GM21825 (cell line): ENCODE results near the gene KLHL26.
A peak's percentile ranks its signal among the peaks of the same experiment; 100 is the strongest.

Experiments used
- ATAC-seq: cut with Tn5 transposase; IDR thresholded peaks from one replicate; pipeline ENCODE4 v1.9.1; 2021; ENCODE audit warnings: mild to moderate bottlenecking, moderate library complexity; ENCODE audit not compliant: unreplicated experiment

Gene KLHL26

DNA sequence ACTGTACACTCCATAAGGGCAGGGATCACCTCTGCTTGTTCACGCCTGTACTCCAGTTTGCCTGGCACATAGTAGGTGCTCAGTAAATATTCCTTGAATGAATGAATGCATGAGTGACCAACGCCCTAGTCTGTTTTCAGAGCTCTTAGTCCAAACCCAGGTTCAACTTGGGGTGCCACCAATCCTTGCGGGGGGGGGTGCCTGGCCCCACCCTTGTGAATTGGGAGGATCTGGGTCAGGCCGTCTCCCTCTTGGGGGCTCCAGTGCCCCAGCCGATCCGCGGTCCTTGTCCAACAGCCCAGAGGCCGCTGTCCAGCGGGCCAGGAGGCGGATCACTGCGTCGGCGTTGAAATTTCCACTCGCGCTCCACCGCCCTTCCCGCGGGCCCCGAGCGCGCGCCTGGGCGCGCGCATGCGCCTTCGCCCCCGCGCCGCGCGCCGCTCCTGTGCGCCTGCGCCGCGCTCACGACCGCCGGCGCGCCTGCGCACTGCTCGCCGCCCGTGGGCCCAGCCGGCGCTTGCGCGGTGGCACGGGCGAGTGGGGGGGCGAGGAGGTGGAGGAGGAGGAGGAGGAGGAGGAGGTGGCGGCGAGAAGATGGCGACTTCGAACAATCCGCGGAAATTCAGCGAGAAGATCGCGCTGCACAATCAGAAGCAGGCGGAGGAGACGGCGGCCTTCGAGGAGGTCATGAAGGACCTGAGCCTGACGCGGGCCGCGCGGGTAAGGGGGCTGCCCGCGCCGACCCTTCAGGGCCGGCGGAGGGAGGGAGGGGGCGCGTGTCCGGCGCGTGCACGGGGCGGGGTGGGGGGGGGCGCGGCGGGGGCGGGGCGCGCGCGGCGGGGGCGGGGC, 46.5 kb downstream of the KLHL26 start, which contains the start of gene CRTC1:
Gene CRTC1, plus strand, starts transcription at position 572 of the 849 bp plus-strand sequence. Its CDS starts 23 bp downstream, at position 595.
- ATAC-seq, result peak; percentile 60

DNA sequence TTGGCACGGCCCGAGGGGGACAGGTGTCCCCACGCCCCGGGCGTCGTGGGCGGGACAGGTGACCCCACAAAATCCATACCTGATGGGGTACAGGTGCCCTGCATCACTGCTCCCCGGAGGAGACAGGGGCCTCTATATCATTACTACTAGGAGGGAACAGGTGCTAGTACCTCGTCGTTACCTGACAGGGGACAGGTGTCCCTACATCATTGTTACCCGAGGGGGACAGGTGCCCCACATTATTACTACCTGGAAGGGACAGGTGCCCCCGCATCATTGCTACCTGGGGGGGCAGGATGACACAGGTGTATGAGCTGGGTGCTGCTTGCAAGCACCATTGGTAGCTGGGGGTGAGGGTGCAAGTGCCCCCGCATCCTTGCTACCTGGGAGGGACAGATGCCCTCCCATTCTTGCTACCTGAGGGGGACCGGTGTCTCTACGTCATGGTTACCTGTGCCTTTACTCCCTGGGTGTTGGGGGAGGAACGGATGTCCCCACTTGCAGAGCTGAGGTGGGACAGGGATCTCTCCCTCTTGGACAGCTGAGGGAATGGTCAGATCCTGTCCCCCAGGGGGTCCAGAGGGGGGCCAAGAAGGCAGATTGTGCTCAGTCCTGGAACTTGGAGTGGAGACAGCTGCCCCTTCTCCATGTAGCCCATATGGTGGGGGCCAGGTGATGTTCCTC, 47.3 kb downstream of the KLHL26 start:
- peak; percentile 23 for ATAC-seq

DNA sequence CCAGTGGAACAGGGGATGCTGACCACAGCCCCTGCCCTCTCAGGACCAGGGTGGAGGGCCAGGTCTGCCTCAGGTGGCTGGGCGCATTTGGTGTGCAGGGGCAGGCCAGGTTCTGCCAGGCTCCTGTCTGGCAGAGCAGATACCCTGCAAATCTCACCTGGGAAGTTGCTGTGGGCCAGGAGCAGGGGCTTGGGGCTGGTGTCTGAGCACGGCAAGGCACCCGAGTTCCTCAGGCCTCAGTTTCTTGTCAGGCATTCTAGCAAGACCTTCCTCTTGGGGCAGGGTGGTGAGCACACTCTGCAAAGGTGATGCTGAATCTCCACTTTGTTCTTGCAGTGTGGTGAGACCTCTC, 47.8 kb downstream of the KLHL26 start:
- ATAC-seq, result peak; percentile 9

DNA sequence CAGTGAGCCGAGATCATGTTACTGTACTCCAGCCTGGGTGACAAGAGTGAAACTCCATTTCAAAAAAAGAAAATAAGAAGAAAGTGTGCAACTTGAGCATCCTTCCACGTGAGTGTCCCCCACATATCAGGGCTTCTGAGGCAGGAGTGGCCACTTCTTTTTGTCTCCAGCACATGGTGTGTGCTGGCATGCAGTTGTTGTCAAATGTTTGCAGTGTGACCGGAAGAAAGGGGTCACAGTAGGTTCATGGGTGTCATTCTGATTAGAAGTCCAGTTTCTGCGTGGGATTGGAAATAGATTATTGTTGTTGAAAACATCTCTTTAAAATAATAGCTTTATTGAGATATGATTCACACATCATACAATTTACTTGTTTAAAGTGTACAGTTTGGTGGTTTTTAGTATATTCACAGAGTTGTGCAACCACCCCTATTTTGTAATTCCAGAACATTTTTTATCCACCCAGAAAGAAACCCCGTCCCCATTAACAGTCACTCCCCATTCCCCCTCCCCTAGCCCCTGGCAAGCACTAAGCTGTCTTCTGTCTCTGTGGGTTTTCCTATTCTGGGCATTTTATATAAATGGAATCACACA, 48.9 kb downstream of the KLHL26 start:
- ATAC-seq, result no peak

DNA sequence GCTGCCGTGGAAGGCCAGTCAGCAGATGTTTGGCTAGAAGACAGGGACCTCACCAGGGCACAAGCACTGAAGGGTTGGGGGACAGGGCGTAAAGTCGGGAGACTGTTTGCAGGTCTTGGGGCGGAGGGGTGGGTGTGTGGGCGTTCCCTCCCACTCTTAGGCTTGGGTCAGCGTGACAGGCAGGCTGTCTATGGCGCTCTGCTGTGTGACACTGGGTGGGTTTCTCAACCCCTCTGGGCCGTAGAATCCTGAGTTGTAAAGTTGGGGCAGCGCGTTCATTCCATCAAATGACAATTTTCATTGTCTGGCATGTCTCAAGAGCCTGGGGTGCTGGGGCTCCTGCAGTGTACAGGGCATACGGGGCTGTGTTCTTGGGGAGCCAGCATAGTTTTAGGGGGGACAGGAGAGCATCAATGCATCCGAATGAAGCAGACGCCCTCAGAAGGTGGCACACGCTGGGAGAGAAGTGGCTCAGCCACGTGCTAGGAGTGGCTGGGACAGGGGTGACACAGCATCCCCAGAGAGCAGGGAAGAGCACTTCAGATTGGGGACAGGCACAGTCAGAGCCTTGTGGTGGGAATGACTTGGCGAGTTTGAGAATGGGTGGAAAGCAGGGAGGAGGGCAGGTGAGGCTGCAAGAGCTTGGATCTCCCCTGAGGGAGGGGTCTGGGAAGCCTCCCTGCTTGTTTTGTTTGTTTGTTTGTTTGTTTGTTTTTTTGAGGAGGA, 51.1 kb downstream of the KLHL26 start:
- ATAC-seq, result no peak

DNA sequence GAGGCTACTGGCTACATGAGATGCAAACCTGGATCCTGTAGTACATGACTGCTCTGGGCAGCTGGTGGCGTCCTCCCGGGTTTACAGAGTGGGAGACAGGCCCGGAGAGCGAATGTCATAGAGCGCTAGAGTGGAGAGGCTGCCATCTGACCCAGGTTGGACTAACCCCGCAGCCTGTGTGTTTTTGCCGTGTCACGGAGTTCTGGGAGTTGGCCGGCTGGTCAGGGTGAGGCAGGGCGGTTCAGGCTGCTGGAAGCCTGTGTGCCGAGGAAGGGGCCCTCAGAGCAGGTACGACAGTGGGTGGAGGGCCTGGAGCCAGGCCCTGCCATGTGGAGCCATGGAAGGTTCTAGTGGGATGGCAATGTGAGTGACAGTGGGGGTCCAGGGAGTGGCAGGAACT, 59.2 kb downstream of the KLHL26 start:
- no peak for ATAC-seq

DNA sequence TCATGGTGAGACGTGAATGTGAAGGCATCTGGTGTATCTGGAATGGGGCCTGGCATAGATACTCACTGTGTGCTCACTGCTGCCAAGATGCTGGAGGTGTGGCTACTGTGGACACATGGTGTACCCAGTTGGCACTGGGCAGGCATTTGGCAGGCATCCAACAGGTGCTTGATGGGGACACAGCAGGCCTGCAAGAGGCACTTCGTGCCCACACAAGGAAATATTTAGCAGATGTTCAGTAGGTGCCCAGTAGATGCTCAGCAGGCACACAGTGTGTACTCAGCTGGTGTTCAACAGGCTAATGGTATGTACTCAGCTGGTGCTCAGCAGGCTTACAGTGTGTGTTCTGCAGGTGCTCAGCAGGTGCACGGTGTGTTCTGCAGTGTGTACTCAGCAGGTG, 60.9 kb downstream of the KLHL26 start:
- no peak for ATAC-seq

DNA sequence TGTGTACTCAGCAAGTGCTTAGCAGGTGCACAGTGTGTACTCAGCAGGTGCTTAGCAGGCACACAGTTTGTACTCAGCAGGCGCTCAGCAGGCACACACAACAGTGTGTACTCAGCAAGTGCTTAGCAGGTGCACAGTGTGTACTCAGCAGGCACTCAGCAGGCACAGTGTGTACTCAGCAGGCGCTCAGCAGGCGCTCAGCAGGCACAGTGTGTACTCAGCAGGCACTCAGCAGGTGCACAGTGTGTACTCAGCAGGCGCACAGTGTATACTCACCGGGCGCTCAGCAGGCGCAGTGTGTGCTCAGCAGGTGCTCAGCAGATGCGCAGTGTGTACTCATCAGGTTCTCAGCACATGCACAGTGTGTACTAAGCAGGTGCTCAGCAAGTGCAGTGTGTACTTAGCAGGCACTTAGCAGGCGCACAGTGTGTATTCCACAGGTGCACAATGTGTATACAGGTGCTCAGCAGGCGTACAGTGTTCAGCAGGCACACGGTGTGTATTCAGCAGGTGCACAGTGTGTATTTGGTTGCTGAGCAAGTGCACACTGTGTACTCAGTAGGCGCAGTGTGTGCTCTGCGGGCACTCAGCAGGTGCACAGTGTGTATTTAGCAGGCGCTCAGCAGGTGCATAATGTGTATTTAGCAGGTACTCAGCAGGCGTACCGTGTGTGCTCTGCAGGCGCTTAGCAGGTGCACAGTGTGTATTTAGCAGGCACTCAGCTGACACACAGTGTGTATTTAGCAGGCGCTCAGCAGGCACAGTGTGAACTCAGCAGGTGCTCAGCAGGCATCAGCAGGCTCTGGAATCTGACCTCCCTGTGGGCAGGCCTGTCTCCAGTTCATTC, 61.7 kb downstream of the KLHL26 start:
- no peak for ATAC-seq

DNA sequence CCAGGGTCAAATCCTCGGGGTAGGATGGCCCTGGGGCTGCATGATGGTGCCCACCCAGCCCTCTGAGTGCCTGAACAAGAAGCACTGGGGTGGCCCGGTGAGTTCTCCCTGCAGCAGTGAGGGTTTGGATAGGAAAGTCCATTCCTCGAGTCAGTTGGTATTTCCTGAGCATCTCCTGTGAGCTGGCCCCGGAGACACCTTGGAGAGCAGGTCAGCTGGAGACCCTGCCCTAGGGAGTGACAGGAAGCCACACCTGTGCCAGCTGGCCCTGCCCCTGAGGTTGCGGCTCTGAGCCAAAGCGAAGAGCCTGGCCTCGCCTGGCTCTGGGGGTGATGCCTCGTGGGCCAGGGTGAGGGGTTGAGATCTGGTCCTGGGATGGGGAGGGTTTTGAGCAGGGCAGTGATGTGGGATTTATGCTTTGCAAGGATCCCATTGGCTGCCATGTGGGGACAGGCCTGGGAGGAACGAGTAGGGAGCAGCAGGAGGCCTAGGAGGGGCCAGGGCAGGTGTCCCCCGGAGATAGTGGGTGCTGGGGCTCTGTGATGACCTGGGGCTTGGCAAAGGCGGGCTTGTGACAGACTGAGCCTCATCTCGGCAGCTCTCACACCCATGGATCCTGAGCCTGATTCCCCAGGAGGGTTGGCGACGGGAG, 62.7 kb downstream of the KLHL26 start:
- ATAC-seq, result no peak

DNA sequence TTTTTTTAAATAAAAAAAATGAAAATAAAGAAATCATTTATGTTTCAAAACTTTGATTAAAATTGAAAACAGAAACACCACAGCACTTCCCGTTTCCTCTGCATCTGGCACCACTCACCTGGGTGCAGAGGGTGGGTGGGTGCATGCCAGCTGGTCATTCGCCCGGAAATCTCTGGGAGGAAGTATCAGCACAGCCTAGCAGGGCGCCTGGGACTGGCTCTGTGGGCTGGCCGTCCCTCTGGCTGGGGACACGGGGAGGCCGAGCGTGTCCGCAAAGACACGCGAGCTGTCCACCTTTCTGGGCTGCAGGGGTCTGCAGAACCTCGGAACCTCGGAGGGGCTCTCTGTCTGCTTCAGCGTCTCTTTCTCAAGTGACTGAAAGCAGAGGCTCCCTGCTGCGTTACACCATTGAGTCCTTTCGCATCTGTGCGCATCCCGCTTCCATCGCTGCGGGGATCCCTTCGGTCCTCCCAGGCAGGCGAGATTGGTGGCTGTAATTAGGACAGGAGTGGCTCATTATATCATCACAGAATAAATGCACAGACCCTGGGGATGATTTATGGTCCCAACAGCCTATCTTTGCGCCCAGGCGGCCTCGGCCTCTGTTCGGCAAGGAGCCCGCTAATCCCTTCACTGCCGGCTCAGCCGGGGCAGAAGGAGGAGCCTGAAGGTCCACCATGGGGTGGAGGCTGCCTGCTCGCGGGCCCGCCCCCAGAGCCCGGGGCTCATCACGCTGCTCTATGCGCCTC, 63.8 kb downstream of the KLHL26 start:
- peak; percentile 66 for ATAC-seq

DNA sequence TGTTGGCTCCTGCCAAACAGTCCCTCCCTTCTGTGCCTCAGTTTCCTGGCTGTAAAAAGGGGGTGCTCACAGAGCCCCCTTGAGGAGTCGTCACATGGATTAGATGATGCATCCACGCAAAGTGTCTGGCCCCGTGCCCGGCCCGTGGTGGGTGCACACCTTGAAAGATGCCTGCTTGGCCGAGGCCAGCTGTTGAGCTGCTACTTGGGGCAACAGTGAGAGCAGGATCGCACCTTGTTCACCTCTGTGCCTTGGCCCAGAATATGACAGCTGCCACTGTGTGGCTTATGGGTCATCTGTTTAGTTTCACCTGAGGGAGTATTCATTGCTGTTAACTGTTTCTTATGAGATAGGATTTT, 64.4 kb downstream of the KLHL26 start:
- no peak for ATAC-seq

DNA sequence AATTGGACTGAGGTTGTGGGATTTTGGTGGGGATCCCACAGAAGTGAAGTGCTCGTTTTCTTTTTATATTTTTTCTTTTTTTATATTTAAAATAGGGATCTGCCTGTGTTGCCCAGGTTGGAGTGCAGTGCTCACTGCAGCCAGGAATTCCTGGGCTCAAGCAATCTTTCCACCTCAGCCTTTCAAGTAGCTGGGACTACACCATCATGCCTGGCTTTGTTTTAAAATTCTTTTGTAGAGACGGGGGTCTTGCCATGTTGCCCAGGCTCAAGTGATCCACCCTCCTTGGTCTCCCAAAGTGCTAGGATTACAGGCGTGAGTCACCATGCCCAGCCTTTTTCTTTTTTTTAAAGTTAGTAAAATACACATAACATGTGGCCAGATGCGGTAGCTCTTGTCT, 67.2 kb downstream of the KLHL26 start:
- no peak for ATAC-seq

DNA sequence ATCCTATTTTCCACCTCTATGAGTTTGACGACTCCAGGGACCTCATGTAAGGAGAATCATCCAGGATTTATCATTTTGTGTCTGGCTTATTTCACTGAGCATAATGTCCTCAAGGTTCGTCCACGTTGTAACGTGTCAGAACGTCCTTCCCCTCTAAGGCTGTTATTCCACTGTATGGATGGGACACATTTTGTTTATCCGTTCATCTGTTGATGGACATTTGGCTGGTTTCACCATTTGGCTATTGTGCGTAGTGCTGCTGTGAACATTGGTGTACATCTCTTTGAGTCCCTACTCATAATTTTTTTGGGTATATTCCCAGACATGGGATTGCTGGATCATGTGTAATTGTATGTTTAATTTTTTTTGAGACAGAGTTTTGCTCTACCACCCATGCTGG, 68.1 kb downstream of the KLHL26 start:
- ATAC-seq, result no peak

DNA sequence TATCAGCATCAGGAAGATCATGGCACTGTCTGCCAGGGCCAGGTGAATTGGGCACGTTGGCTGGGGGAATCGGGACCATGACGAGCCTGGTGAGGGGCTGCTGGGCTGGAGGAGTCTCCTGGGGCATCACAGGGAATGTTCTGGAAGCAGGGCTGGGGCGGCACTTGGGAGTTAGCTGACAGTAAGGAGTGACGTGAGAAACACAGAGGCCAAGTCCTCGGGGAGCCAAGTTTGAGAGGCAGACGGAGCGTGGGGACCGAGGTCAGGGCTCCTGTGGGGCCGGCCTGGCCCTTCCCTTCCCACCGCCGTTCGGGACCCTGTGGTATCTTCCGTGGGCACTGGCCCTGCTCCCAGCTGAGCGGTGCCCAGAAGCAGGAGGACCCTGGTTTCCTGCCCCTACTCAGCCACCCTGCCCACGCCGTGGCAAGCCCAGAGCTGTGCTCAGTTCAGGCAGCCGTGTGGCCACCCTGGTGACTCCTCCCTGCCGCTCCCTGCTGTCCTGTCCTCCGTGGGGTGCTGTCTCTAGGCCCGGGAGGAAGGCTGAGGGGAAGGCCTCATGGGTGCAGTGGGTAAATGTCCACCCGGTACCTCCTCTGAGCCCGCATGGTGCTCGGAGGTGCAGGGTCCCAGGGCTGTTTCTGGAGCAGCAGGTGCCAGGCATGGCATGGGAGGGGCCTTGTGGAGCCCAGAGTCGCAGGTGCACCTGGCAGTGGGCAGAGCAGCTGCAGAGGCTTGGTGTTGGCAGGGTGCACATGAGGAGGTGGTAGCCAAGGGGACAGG, 71.8 kb downstream of the KLHL26 start:
- no peak for ATAC-seq

DNA sequence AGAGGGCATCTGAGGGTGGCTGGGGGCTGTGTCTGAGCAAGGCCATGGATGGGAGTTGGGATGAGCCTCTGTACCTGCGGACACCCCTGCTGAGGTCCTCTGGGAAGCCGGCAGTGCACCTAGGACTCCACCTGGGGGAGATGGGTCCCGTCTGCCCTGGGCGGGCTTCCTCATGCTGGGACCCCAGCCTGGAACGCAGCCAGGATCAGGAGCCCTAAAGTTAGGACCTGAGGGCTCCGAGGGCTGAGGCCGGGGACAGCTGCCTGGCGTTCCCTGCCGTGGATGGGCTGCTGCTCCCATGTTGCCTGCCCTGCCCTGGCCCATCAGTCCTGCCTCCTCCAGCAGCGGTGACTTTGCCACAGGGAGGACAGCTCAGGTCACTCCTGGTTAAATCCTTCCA, 72.7 kb downstream of the KLHL26 start:
- ATAC-seq, result no peak

DNA sequence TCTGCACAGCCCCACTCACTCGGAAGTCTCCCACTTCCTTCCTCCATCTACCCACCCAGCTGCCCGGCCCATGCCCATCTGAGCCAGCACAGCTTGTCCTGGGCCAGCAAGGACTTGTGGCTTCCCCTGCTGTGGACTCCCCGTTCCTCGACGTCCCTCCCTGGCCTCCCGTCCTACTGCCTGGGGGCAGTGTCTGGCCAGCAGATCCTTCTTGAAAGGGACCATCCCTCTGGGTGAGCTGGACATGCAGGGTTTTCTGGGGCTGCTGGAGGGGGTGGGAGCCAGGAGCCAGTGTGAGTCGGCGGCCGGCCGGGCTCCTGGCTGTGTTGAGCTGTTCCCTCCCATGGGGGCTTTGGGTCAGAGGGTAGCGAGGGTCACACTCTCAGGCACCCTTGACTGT, 73.4 kb downstream of the KLHL26 start:
- no peak for ATAC-seq

DNA sequence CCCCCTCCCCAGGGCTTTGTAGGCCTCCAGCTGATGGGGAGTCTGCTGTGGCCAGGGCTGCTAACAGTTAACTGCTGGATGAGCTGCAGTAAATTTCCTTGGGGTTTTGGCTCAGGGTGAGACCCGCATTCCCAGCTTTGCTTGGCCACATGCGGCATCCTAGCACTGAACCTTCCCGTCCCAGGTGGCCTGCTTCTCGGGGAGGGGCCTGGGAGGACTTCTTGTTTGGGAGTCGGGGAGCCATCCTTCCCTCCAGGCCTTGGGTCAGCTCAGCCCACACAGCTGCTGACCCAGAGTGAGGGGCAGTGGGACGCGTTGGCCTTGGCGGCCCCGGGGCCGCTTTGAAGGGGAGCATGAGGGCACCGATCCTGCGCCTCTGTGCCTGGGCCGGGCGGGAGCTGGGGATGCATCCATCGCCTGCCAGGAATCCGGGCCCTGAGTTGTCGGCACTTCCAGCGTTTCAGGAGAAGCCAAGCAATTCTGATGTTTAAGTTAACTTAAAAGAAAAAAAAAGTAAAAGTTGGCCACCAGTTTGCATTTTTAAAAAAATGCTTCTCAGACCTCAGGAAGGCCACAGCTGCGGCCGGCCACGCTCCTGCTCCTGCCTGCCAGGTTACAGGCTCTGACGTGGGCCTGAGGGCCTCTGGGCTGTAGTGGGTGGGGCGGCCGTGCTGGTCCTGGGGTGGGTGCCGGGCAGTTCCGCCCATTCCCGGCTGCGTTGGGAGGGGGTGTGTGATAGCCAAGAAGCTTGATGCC, 74.3 kb downstream of the KLHL26 start:
- ATAC-seq, result no peak

DNA sequence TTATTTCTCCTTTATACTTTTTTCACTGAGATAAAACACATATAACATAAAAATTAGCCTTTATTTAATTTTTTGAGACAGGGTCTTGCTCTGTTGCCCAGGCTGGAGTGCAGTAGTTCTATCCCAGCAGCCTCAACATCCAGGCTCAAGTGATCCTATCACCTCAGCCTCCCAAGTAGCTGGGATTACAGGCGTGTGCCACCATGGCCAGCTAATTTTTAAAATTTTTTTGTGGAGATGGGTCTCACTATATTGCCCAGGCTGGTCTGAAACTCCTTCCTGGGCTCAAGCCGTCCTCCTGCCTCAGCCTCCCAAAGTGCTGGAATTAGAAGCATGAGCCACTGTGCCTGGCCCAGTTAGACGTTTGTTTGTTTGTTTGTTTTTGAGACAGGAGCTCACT, 75.1 kb downstream of the KLHL26 start:
- ATAC-seq, result no peak
